Measurements from ENCODE around the gene DPYD. TPM values are rescaled to one million over a fixed set of nuclear protein-coding genes. Genes with fewer than 3 reads are reported as not detected.

Gene DPYD
- total and polyA plus RNA-seq, 4 experiments from 2014 or later = 49.7 to 58.4 (median 51.9) TPM

- H3K4me3 ChIP-seq (ENCODE audit: low read length in 2 of 2) = no peak overlapping the region
- no peaks in the 10 kb centered on the region for H3K27me3 ChIP-seq (ENCODE audit: insufficient read depth, low read length)
- no peak for DNase-seq
- ChIA-PET CTCF (ENCODE audit: partially characterized antibody) (interaction anchor here (1.8 kb wide), 1 partner anchor 13 kb away, joined by 5 read pairs; the partner anchor contains the start of gene DPYD), POLR2A (ENCODE audit: partially characterized antibody) (interaction anchor here (1.2 to 1.6 kb wide), 2 partner anchors 9 to 11 kb away, joined by 3 to 4 read pairs; no protein-coding TSS in a partner anchor)
- Mint-ChIP-seq H3K36me3 (peaks cover 0 to 2% of the 10 kb centered on the region in 2 donors), H3K27me3 (no peaks in the 10 kb centered on the region), H3K9me3 (no peaks in the 10 kb centered on the region), H3K4me3 (no peak overlapping the region), H3K4me1 (peaks cover 23 to 38% (median 30%) of the 10 kb centered on the region in 4 donors), H3K27ac (no peak overlapping the region)
- no peaks in the 10 kb centered on the region for H3K36me3 ChIP-seq (ENCODE audit: insufficient read depth, low read length)
- intact Hi-C loops (cut with micrococcal nuclease) = loop anchor here (5.0 kb wide), 1 partner anchor 46 kb away; no protein-coding TSS in a partner anchor
- H3K4me1 ChIP-seq (ENCODE audit: insufficient read depth, low read length) = peaks cover 15% of the 10 kb centered on the region
- no peak overlapping the region for H3K27ac ChIP-seq (ENCODE audit: low read depth, low read length)
- no peaks in the 10 kb centered on the region for H3K9me3 ChIP-seq (ENCODE audit: control insufficient read depth in 1 of 2, low read length in 2 of 2)
Measured at GRCh38 chr1:97907886-97908285, 12.9 kb downstream of the DPYD start.

- Mint-ChIP-seq H3K27me3 (no peaks in the 10 kb centered on the region), H3K36me3 (peaks cover 0 to 2% of the 10 kb centered on the region in 2 donors), H3K9me3 (no peaks in the 10 kb centered on the region), H3K27ac (no peak overlapping the region), H3K4me1 (peaks cover 24 to 40% (median 32%) of the 10 kb centered on the region in 4 donors), H3K4me3 (no peak overlapping the region)
- H3K4me3 ChIP-seq (ENCODE audit: low read length in 2 of 2) = no peak overlapping the region
- H3K36me3 ChIP-seq (ENCODE audit: insufficient read depth, low read length) = no peaks in the 10 kb centered on the region
- intact Hi-C loops (cut with micrococcal nuclease) = loop anchor here (5.0 kb wide), 1 partner anchor 44 kb away; no protein-coding TSS in a partner anchor
- peaks cover 15% of the 10 kb centered on the region for H3K4me1 ChIP-seq (ENCODE audit: insufficient read depth, low read length)
- CTCF ChIA-PET (ENCODE audit: partially characterized antibody) = interaction anchor here (1.8 kb wide), 1 partner anchor 14 kb away, joined by 5 read pairs; the partner anchor contains the start of gene DPYD
- H3K27ac ChIP-seq (ENCODE audit: low read depth, low read length) = no peak overlapping the region
- DNase-seq = no peak
- no peaks in the 10 kb centered on the region for H3K9me3 ChIP-seq (ENCODE audit: control insufficient read depth in 1 of 2, low read length in 2 of 2)
- H3K27me3 ChIP-seq (ENCODE audit: insufficient read depth, low read length) = no peaks in the 10 kb centered on the region
- POLR2A ChIA-PET (ENCODE audit: partially characterized antibody) = interaction anchor here (1.6 to 2.2 kb wide), 2 partner anchors 12 to 14 kb away, joined by 4 to 7 read pairs; partner anchors contain the start of gene DPYD
Measured at GRCh38 chr1:97906567-97907241, 14.1 kb downstream of the DPYD start.

- Mint-ChIP-seq H3K4me1 (peaks cover 31 to 47% (median 38%) of the 10 kb centered on the region in 4 donors), H3K36me3 (peaks cover 2 to 4% of the 10 kb centered on the region in 2 donors), H3K9me3 (peaks cover 0 to 3% (median 0%) of the 10 kb centered on the region in 8 donors), H3K27ac (no peak overlapping the region), H3K4me3 (no peak overlapping the region), H3K27me3 (no peaks in the 10 kb centered on the region)
- DNase-seq = no peak
- H3K4me3 ChIP-seq (ENCODE audit: low read length in 2 of 2) = no peak overlapping the region
- no peak overlapping the region for H3K27ac ChIP-seq (ENCODE audit: low read depth, low read length)
- ChIA-PET CTCF (ENCODE audit: partially characterized antibody) (interaction anchor here (0.6 kb wide), 1 partner anchor 18 kb away, joined by 4 read pairs; no protein-coding TSS in a partner anchor), POLR2A (ENCODE audit: partially characterized antibody) (interaction anchor here (2.2 kb wide), 1 partner anchor 16 kb away, joined by 7 read pairs; the partner anchor contains the start of gene DPYD)
- no peaks in the 10 kb centered on the region for H3K36me3 ChIP-seq (ENCODE audit: insufficient read depth, low read length)
- no peaks in the 10 kb centered on the region for H3K9me3 ChIP-seq (ENCODE audit: control insufficient read depth in 1 of 2, low read length in 2 of 2)
- peaks cover 19% of the 10 kb centered on the region for H3K4me1 ChIP-seq (ENCODE audit: insufficient read depth, low read length)
- intact Hi-C loops (cut with micrococcal nuclease) = loop anchor here (5.0 kb wide), 1 partner anchor 43 kb away; no protein-coding TSS in a partner anchor
- H3K27me3 ChIP-seq (ENCODE audit: insufficient read depth, low read length) = no peaks in the 10 kb centered on the region
Measured at GRCh38 chr1:97905141-97905940, 15.5 kb downstream of the DPYD start.

- no peaks in the 10 kb centered on the region for H3K9me3 ChIP-seq (ENCODE audit: control insufficient read depth in 1 of 2, low read length in 2 of 2)
- H3K4me3 Mint-ChIP-seq = no peak overlapping the region
- DNase-seq = no peak
- H3K27me3 Mint-ChIP-seq = no peaks in the 10 kb centered on the region
- peaks cover 2 to 12% of the 10 kb centered on the region in 2 donors for H3K36me3 Mint-ChIP-seq
- peak overlapping the region in 1 of 7 donors; percentile 65 for H3K27ac Mint-ChIP-seq
- no peaks in the 10 kb centered on the region for H3K36me3 ChIP-seq (ENCODE audit: insufficient read depth, low read length)
- CTCF ChIA-PET (ENCODE audit: partially characterized antibody) = no interaction called here
- peaks cover 31 to 51% (median 39%) of the 10 kb centered on the region in 4 donors for H3K4me1 Mint-ChIP-seq
- H3K27me3 ChIP-seq (ENCODE audit: insufficient read depth, low read length) = no peaks in the 10 kb centered on the region
- no peak overlapping the region for H3K4me3 ChIP-seq (ENCODE audit: low read length in 2 of 2)
- intact Hi-C loops (cut with micrococcal nuclease) = no loop called here
- H3K4me1 ChIP-seq (ENCODE audit: insufficient read depth, low read length) = peaks cover 19% of the 10 kb centered on the region
- POLR2A ChIA-PET (ENCODE audit: partially characterized antibody) = interaction anchor here (2.2 kb wide), 1 partner anchor 17 kb away, joined by 7 read pairs; the partner anchor contains the start of gene DPYD
- H3K9me3 Mint-ChIP-seq = peaks cover 0 to 4% (median 0%) of the 10 kb centered on the region in 8 donors
- no peak overlapping the region for H3K27ac ChIP-seq (ENCODE audit: low read depth, low read length)
Measured at GRCh38 chr1:97904534-97904933, 16.3 kb downstream of the DPYD start.

GRCh38 chr1:97903626-97904025 is 17.2 kb downstream of the DPYD start:
- POLR2A ChIA-PET (ENCODE audit: partially characterized antibody) = interaction anchor here (1.2 kb wide), 1 partner anchor 16 kb away, joined by 4 read pairs; no protein-coding TSS in a partner anchor
- no peak for DNase-seq
- intact Hi-C loops (cut with micrococcal nuclease) = no loop called here
- no peaks in the 10 kb centered on the region for H3K27me3 Mint-ChIP-seq
- Histone ChIP-seq H3K27ac (ENCODE audit: low read depth, low read length) (no peak overlapping the region), H3K4me3 (ENCODE audit: low read length in 2 of 2) (no peak overlapping the region), H3K27me3 (ENCODE audit: insufficient read depth, low read length) (no peaks in the 10 kb centered on the region), H3K9me3 (ENCODE audit: control insufficient read depth in 1 of 2, low read length in 2 of 2) (no peaks in the 10 kb centered on the region), H3K36me3 (ENCODE audit: insufficient read depth, low read length) (no peaks in the 10 kb centered on the region), H3K4me1 (ENCODE audit: insufficient read depth, low read length) (peaks cover 19% of the 10 kb centered on the region)
- peaks cover 0 to 13% (median 8%) of the 10 kb centered on the region in 8 donors for H3K9me3 Mint-ChIP-seq
- H3K27ac Mint-ChIP-seq = peak overlapping the region in 1 of 7 donors; percentile 18
- peaks cover 11 to 21% of the 10 kb centered on the region in 2 donors for H3K36me3 Mint-ChIP-seq
- CTCF ChIA-PET (ENCODE audit: partially characterized antibody) = no interaction called here
- peaks cover 31 to 51% (median 39%) of the 10 kb centered on the region in 4 donors for H3K4me1 Mint-ChIP-seq
- no peak overlapping the region for H3K4me3 Mint-ChIP-seq

GRCh38 chr1:97902067-97902466 is 18.8 kb downstream of the DPYD start:
- H3K9me3 Mint-ChIP-seq = peaks cover 0 to 24% (median 10%) of the 10 kb centered on the region in 8 donors
- Histone ChIP-seq H3K36me3 (ENCODE audit: insufficient read depth, low read length) (no peaks in the 10 kb centered on the region), H3K4me1 (ENCODE audit: insufficient read depth, low read length) (peaks cover 19% of the 10 kb centered on the region), H3K9me3 (ENCODE audit: control insufficient read depth in 1 of 2, low read length in 2 of 2) (no peaks in the 10 kb centered on the region), H3K27me3 (ENCODE audit: insufficient read depth, low read length) (no peaks in the 10 kb centered on the region), H3K4me3 (ENCODE audit: low read length in 2 of 2) (no peak overlapping the region), H3K27ac (ENCODE audit: low read depth, low read length) (no peak overlapping the region)
- H3K27ac Mint-ChIP-seq = peak overlapping the region in 4 of 7 donors; percentile 28 to 77 (median 58)
- peaks cover 14 to 33% of the 10 kb centered on the region in 2 donors for H3K36me3 Mint-ChIP-seq
- peak overlapping the region in 3 of 8 donors; percentile 38 to 61 (median 58) for H3K4me3 Mint-ChIP-seq
- H3K27me3 Mint-ChIP-seq = no peaks in the 10 kb centered on the region
- H3K4me1 Mint-ChIP-seq = peaks cover 37 to 57% (median 43%) of the 10 kb centered on the region in 4 donors
- DNase-seq = no peak
- ChIA-PET CTCF (ENCODE audit: partially characterized antibody) (no interaction called here), POLR2A (ENCODE audit: partially characterized antibody) (interaction anchor here (3.3 kb wide), 1 partner anchor 18 kb away, joined by 22 read pairs; the partner anchor contains the start of gene DPYD)
- intact Hi-C loops (cut with micrococcal nuclease) = loop anchor here (1.0 kb wide), 1 partner anchor 18 kb away; no protein-coding TSS in a partner anchor

All from CD4-positive, alpha-beta memory T cell (primary cell).